ENCODE data around the gene CYP3A5.
"Not testable (repeated sequence)": the region's sequence is repeated elsewhere in the genome, so short reads cannot be mapped to it uniquely, and the experiment has no call there.

Gene CYP3A5

DNA sequence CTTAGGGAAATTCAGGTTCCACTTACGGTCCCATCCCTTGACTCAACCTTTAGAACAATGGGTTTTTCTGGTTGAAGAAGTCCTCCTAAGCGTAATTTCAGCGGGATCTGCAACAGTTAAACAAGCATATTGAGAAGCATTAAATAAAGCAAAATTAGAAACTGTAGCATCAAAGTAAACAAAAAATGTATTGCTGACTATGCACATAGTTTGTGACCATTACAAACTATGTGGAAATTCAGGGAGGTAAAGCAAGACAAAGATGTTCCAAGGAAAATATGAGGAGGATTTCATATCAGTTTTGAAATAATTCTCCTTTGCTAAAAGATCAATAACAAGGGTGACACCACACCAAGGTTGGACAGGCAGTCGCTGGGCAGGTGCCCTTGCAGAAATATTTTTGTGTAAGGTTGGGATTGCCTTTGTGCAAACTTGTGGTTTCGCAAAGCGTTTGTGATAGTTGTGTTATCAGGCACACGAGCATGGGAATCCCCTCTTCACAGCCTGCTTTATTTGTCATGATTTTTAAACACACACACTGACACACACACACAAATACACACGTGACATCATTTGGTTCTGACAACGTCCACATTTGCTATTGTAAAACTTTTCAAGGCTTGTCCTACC lies 5.4 kb upstream of the CYP3A5 start:
- DNase-seq: no peak

DNA sequence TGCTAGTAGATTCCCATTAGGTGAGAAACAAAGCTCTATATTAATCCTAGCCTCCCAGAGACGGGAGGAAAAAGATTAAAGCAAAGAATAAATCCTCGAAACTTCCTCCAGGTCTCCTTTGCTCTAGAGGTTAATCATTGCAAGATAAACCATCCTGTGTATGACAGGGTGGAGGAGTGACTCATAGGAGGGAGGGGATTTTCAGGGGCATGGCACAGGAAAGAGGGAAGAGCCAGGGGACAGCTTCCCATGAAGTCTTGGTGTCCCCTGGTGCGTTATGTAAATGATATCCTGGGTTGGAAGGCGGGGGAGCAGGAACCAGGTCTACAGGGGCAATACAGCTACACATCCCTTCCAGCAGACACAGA lies 780 bp downstream of the CYP3A5 start:
- no peak for DNase-seq

DNA sequence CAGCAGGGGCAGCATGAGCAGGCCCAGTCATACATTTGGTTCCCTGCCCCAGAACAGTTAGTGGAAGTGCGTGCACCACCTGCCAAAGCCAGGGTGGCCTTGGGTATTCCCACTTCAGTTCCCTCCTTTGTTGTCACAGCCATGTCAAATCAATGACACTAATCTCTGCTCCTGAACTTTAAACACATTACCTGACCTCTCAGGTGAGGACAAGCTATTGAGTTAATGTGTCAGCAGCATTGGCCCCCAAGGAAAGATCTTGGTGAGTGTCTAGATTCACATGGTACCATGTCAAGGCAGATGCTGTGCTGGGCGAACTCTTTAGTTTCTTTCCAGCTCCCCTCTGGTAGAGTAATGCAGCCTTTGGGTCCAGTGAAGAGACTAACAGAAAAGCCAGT lies 2.1 kb downstream of the CYP3A5 start:
- no peak for DNase-seq

DNA sequence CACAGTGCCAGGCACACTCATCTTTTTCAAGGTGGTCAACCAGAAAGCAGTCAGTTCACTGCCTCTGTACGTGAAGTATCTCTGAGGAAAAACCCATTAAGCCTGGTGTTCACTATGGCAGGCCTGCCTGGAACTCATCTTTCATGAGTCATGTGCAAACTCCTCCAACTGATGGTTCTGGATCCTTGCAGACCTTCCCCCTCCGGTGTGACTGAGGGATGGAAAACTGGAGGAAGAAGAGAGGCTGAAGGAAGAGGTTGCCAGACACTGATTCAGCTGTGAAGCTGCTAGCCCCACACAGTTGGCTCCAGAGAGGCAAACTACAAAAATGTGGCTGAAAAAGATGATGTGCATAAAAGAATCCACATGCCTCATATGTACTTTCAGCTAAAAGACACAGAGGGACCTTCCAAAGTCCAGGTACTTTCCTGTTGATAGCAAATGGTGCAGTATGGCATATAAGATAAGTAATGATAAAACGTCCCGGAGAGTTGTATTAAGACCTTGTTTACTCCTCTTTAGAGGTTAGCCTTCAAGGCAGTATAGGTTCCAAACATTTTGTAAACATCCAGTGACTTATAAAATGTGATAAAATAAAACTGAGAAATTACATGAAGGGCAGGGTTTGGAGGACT lies 2.7 kb downstream of the CYP3A5 start:
- no peak for DNase-seq

DNA sequence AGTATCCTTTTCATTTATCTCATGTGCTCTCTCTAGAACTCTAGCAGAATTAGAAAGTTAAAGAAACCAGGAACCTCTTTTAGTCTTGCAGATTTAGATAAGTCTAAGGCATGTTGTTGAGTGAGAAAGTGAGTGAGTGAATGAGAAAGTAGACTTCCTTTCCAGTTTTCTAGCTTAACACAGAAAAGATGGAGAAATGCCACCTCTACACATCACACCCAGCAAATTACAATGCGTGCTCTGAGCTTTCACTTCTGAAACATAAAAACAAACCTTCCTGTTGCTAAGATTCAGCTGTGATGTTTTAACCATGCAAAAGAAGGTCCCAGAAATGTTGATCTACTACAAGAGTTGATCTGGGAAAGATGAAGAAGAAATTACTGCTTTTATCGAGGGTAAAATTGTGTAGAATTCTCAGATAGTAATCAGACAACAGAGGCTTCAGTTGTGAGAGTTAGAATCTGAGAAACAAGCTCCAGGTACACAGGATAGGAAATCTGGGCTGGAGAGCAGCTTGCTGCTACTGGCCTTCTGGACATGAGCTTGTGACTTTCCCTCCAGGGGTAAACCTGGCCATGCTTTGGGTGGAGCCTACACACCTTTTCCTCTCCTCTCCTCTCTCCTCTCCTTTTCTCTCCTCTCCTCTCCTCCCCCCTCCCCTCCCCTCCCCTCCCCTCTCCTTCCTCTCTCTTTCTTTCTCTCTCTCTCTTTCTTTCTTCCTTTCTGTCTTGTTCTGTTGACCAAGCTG lies 4.6 kb downstream of the CYP3A5 start:
- no peak for DNase-seq

DNA sequence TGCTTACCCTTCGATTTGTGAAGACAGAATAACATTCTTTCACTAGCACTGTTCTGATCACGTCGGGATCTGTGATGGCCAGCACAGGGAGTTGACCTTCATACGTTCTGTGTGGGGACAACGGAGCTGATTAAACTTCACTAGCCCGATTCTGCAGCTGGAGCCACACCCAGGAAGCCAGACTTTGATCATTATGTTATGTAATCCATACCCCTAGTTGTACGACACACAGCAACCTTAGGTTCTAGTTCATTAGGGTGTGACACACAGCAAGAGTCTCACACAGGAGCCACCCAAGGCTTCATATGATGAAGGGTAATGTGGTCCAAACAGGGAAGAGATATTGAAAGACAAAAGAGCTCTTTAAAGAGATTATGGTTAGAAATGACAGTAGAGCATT lies 7.2 kb downstream of the CYP3A5 start:
- no peak for DNase-seq

DNA sequence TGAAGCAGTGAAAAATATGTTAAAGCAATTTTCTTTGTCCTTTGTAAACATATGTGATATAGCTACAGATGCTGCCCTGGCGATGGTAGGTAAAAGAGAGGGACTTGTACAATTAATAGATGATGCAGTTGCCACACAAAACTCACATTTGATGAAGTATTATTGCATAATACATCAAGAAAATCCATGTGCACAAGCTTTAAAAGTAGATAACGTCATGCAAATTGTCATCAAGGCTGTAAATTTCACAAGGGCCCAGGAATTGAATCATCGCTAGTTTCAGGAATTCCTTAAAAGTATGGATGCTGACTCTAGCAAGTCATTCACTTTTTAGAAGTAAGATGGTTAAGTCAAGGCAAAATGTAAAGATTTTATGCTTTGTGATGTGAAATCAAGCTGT lies 10.0 kb downstream of the CYP3A5 start:
- no peak for DNase-seq

DNA sequence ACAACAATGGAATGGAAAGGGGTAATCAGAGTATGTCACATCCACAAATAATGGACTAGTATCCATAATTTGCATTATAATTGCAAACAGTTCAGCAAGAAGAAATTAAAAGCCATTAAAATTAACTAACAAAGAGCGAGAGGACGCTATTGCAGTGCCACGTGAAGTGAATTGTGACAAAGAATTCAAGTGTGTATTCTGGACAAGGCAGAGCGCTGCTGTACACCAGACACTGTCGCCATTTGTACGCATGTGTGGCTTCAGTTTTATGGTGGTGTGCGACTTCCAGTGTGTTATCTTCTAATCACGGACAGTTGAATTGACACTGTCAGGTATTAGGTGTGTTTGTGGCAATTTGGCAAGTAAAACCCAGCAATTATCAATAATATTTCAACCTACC lies 11.3 kb downstream of the CYP3A5 start:
- DNase-seq: no peak

DNA sequence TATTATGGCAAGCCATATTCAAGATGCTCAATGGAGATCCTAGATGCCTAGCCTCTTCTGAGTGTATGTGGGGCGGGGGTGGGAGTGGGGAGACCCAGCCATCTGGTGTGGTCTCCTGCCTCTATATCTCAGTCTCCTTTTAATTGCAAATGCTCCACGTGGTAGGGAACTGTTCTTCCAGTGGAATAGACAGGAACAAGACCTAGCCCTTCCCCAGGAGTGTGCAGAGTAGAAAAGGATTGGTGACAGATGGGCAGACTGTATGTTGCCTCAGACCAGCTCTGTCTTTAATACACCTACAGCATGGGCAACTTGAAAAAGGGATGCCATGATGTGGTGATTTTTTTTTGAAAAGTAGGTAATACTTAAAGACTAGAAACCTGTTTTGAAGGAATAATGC lies 12.6 kb downstream of the CYP3A5 start:
- no peak for DNase-seq

DNA sequence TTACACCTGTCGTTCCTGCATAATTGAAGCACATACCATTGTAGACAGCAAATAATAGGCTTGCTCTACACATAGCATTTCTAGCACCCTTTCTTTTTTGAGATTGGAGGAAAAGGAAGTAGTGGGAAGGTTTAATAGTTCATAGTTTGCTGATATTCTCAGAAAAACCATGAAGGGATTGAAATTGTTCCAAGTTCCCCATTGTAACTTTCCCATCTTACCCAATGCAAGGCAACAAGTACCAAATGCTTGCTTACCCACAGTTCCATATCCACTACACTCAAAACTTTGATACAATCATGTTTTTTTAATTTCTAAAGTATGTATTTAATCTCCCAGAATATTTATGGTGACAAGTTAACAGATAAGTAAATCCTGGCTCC lies 13.8 kb downstream of the CYP3A5 start:
- DNase-seq: peak in 3 of 4 experiments; percentile 17 to 53 (median 52)

DNA sequence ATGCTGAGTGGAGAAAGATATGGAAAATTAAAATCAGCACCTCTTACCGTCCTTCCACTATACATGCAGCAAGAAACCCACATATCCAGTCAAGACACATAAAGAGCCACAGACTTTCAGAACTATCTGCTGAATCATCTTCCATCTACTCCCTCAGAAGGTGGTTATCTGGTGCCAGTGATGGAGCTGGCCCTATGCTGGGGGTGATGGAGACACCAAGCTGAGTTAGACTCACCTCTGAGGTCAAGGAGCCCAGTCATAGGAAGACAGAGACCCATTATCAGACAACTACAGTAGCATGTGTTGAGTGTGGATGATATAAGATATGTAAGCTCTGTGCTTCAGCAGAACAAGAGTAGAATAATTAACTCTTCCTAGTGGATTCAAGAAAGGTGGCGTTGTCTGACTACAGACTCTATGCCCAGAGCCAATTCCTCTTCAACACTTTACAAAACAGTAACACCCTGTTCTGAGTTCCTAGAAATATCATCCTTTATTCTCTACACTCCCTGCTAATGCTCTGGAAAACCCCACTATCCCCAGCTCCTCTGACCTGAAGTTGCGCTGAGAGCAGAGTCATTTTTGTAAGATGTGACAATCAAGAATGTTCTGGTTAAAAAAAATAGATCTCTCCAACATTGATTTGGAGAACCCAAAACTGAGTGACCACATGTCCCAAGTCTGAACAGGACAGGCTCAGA lies 14.3 kb downstream of the CYP3A5 start:
- no peak for DNase-seq

DNA sequence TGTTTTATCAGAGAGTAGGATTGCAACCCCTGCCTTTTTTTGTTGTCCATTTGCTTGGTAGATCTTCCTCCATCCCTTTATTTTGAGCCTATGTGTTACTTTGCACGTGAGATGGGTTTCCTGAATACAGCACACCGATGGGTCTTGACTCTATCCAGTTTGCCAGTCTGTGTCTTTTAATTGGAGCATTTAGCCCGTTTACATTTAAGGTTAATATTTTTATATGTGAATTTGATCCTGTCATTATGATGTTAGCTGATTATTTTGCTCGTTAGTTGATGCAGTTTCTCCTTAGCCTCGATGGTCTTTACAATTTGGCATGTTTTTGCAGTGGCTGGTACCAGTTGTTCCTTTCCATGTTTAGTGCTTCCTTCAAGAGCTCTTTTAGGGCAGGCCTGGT lies 21.9 kb downstream of the CYP3A5 start:
- DNase-seq: not testable (repeated sequence)

DNA sequence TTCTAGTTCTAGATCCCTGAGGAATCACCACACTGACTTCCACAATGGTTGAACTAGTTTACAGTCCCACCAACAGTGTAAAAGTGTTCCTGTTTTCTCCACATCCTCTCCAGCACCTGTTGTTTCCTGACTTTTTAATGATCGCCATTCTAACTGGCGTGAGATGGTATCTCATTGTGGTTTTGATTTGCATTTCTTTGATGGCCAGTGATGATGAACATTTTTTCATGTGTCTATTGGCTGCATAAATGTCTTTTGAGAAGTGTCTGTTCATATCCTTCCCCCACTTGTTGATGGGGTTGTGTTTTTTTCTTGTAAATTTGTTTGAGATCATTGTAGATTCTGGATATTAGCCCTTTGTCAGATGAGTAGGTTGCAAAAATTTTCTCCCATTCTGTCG lies 25.2 kb downstream of the CYP3A5 start:
- not testable (repeated sequence) for DNase-seq

DNA sequence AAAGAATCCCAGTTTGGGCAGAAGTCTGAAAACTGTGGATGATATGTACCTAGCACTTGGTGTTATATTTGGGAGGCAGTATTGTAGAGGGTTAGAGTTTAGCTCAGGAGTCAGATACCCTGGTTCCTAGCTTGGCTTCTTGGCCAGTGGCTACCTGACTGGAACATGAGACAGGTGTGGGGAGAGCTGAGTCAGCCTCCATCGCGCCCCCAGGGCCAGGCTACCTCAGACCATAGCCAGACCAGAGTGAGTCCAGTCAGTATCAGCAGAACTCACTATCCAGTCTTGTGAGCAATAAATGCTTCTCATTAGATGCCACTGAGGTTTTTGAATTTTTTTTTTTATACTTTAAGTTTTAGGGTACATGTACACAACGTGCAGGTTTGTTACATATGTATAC lies 26.0 kb downstream of the CYP3A5 start:
- DNase-seq: no peak

DNA sequence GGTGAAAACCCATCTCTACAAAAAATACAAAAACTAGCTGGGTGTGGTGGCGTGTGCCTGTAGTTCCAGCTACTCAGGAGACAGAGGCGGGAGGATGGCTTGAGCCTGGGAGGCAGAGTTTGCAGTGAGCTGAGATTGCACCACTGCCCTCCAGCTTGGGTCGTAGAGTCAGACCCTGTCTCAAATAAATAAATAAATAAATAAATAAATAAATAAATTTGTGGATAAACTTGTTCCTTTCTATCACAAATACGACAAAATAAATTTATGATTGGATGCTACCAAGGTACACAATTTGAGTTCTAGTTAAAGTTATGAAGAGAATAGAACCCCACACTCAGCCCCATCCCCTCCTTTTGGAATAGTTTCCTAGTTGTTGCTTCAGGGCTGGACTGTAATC lies 26.5 kb downstream of the CYP3A5 start:
- not testable (repeated sequence) for DNase-seq

DNA sequence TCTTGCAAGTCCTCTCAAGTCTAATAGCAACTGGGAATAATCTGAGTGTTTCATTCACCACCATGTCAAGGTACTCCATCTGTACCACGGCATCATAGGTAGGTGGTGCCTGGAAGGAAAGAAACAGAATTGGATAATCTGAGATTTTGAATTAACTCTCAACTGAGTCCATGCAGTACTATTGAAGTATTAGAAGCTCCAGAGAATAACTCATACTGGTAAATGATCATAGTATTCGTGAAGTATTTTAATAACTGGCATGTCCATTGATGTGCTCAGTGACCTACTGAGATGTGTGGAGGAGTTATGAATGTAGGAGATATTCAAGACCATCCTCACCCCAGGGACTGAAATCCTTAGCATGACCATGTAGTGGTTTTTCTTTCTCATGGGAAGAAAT lies 27.1 kb downstream of the CYP3A5 start:
- no peak for DNase-seq

DNA sequence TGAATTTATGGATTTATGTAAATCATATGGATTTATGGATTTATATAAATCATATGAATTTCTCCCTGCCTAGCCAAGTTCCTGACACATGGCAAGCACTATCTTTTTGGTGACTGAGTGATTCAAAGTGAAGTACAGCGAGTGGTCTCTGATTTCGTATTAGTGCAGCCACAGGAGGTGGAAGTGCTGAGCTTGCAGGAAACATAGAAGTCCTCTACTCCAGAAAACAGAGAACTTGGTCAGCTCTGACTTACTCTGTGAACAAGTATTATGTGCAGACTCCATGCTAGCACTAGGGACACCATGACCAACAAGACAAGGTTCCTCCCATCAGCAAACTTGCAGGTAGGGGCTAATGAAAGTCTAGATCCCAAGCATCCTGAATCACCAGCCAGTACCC lies 28.5 kb downstream of the CYP3A5 start:
- no peak for DNase-seq

DNA sequence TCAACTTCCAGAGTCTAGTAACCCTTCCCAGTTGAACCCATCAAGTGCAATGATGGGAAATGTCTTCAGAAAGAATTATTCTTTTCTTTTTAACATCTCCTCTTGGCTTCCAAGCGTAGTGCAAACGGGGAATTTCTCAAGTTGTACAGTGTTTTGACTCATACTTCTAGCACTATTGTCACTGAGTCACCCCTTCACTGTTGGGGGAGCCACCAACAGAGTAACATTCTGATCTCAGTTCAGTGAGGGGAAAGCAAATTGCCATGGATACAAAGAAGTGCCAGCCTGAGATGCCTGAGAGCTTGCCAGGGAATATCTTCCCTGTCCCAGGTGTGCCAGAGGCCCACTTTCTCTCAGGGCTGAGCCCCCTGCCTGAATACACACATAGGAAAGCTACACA lies 31.0 kb downstream of the CYP3A5 start:
- no peak for DNase-seq

DNA sequence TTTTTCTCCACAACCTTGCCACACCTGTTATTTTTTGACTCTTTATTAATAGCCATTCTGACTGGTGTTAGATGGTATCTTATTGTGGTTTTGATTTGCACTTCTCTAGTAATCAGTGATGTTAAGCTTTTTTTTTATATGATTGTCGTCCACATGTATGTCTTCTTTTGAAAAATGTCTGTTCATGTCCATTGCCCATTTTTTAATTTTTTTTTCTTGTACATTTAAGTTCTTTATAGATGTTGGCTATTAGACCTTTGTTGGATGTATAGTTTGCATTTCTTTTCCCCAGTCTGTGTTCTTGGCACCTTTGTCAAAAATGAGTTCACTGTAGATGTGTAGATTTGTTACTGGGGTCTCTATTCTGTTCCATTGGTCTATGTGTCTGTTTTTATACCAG lies 34.2 kb downstream of the CYP3A5 start:
- DNase-seq: no peak

DNA sequence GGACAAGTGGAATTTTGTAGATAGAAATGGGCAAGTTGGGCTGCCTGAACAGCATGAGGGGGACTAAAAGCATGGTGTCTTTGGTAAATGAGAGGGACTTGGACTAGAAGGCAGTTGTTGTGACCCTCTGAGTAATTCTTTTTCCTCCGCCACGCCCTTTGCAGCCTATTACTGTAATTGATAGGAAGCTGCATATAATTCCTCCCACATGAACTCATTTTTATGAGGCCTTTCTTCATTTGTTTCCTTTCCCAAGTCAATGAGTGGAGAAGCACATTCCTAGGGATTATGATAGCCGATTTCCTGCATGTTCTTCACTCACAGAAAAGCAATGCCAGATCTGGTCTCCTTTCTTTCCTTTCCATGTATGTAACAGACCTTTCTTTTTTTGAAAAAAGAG lies 35.4 kb downstream of the CYP3A5 start:
- DNase-seq: no peak

DNA sequence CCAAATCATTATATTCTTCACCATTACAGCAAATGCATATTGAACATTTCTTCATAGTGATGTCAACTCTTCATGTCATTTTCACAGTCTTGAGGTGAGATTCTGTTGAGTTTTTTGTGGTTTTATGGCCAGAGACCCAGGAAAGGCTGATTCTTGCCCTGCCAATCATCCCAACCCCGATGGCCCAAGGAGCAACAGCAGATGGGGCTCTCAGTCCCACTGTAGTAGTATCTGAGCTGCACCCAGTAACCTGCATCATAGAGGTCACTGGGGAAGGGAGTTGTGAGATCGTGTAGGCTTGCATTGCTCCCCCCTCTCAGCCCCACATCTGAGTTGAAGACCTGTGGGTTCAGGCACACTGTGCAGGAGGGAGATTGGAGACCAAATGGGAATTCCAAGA lies 36.3 kb downstream of the CYP3A5 start:
- no peak for DNase-seq

DNA sequence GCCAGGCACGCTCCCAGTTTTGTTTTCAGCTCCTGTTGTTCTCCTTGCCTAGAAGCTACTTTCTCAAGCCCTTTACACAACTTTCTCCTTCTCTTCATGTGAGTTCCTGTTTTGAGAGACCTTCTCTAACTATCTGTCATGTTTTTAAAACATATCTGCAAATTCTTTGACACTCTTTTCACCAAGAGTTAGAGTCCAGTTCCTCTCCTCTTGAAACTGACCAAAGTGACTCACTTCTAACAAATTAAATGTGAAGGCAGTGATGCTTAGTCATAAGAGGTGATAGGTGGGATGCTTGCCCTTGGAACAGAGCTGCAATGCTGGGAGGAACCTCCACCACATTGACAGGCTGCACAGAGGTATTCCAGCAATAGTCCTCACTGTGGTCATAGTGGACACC lies 37.8 kb downstream of the CYP3A5 start:
- DNase-seq: peak in 2 of 4 experiments; percentile 14 to 15

DNA sequence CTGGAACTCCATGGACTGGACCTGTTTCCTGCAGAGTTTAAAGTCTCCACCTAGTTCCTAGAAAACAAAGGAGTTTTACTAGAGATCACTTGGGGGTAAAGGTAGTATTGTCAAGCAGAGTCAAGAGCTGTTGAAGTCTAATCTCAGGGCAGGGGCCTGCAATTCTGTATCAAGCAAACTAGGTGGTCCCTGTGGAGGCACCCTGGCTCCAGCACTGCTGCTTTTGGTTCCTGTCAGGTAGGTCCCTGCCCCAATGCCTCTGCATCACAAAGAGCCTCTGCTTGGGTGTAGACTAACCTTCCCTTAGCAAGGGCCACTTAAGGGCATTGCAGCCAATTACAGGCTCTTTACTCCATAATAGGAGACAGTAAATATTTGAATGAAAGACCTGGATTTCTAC lies 40.5 kb downstream of the CYP3A5 start:
- no peak for DNase-seq

DNA sequence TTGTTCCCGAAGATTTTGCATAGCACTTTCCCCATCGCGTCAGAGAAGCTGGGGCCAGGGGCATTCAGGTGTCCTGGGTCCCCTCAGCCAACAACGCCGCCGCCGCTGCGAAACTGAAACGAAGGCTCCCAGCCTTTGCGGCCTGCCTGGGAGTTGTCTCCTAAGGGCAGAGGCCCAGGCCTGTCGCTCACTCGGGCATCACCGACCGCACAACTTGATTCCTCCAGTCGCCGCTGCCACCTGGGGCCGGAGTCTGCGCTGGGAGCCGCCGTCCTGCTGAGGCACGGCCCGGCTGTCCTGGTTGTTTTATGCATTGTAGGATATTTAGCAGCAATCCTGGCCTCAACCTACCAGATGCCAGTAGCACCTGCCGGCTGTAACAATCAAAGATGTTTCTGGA lies 41.1 kb downstream of the CYP3A5 start:
- DNase-seq: no peak

Data from suppressor macrophage (primary cell).